Left renal cortex interstitium (tissue), 4 donors: ENCODE measurements around the gene BORCS5. TPM values are rescaled to one million over a fixed set of nuclear protein-coding genes. Genes with fewer than 3 reads are reported as not detected.
A peak's percentile ranks its signal among the peaks of the same experiment; 100 is the strongest.
"Not testable (repeated sequence)": the region's sequence is repeated elsewhere in the genome, so short reads cannot be mapped to it uniquely, and the experiment has no call there.

ENCODE experiments used
- DNase-seq, 4 donors: peaks; one replicate each; pipeline ENCODE4 v3.0.0-alpha.2; 2013; ENCODE audit warnings: low read depth in 4 of 4, low spot score in 2 of 4, missing footprints in 1 of 4
- polyA plus RNA-seq, 4 donors: library from polyadenylated mRNA; unstranded; fragments of 120-200 nt; gene quantifications; one replicate each; pipeline ENCODE4 v1.2.1, GENCODE V29; 2013; ENCODE audit not compliant: insufficient read length in 4 of 4

The BORCS5 gene
- polyA plus RNA-seq, 4 donors, result 7.4 to 10.1 (median 8.8) TPM

DNA sequence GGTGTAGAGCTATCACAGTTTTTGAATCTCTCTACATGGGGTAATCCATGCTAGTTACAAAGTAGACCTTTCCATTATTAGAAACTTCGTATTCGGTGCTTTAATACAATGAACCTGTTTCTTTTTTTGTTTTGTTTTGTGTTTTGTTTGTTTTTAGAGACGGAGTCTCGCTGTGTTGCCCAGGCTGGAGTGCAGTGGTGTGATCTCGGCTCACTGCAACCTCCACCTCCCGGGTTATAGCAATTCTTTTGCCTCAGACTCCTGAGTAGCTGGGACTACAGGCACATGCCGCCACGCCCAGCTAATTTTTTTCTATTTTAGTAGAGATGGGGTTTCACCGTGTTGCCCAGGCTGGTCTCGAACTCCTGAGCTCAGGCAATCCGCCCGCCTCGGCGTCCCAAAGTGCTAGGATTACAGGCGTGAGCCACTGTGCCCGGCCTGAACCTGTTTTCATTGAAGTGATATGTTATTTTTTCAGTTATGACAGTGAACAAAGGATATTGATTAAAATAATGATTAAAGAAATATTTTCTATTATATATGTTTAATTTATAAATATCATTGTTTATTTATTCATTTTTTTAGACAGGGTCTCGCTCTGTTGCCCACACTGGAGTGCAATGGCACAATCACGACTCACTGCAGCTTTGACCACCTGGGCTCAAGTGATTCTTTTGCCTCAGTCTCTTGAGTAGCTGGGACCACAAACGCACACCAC, 5.3 kb upstream of the BORCS5 start:
- not testable (repeated sequence) for DNase-seq

DNA sequence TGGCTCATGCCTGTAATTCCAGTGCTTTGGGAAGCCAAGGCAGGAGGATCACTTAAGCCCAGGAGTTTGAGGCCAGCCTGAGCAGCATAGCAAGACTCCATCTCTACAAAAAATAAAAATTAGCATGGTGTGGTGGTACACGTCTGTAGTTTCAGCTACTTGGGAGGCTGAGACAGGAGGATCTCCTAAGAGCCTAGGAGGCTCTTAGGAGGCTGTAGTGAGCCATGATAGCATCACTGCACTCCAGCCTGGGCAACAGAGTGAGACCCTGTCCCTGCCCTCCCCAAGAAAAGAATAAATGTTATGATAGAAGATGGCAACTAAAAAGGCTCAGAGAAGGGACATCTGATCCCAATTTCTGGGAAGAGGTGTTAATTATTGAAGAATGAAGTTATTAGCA, 3.6 kb upstream of the BORCS5 start:
- no peak for DNase-seq

DNA sequence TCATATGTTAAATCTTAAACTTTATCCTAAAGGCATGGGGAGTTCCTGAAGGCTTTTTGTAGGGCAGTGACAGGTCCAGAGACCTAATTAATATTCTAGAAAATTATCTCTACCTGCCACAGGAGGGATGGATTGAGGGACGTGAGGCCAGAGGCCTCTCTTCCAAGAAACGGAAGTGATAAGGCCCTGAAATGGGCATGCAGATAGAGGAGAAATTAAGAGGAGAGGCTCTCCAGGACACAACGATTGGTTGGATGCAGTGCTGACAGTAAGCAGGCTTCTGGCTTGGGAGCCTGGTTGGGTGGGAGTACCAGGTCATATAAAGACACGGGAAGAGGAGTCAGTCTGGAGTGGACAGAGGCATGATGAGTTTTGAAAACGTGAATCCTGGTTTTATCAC, 3.1 kb upstream of the BORCS5 start:
- no peak for DNase-seq

DNA sequence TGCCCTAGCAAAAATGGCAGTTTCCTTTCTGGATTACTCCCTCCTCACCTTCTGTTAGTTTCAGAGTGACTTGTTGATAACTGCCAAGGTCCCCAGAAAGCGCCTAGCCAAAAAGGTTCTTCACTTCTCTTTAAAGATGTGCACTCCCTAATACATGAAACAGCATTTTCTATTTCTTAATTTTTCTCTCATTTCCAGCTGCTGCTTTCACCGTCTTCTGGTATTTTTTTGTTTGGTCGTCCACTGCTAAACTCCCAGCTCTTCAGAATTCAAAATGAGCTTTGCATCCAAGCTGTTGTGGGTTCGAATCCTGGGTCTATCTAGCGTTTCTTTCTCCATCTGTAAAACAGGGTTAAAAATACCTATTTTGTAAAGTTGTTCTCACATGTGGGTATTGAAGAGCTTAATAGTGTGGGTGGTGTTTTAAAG, 397 bp upstream of the BORCS5 start:
- DNase-seq, result no peak

DNA sequence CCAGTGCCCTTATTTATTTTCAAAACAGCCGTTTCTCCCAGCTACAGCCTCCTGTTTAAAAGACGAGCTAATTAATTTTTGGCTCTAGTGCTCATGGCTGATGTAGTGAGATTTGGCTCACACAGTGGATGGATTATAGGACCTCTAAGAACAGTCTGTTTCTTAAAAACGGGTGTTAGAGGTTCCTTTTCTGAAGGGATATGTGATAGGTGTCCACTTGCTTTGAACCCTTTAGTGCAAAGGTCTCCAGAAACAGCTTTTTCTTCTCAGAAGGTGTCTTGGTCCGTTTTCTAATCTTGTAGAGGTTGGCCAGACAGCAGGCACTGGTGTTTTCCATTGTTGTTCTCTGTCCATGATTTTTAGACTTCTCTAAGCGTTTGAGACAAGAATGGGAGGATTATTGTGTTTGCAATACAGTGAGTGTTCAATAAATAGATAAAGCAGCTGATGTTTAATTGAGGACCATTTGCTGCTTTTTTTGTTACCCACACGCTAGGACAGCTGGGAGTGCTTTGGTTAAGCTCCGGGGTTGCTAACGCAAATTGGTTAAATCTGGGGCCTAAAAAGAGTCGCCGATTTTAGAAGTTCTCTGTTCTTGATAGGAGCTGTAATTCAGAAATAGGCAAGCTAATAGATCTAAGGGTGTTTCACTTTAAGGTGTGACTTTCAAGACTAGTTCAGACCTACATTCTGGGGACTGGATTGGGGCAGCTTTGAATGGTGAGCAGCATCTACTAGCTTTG, 1.0 kb downstream of the BORCS5 start:
- DNase-seq, result peak in 2 of 4 donors; percentile 34 to 55

DNA sequence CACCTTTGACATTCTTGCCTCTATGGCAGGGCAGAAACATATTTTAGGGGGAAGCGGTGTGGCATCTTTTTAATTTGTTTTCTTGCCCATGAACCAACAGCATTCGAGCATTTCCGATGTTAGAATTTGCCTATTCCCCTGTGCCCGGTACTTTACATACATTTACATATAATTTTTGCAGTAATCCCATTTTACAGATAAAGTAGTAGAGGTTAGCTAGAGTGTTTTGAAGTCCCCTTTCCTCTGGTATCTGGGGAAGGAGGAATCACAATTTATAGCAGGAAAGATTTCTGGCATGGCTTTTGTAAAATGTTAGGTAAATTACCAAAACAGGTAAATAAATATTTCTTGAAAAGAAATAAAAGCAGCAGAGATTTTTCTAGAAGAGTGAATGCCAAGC, 1.6 kb downstream of the BORCS5 start:
- DNase-seq, result no peak

DNA sequence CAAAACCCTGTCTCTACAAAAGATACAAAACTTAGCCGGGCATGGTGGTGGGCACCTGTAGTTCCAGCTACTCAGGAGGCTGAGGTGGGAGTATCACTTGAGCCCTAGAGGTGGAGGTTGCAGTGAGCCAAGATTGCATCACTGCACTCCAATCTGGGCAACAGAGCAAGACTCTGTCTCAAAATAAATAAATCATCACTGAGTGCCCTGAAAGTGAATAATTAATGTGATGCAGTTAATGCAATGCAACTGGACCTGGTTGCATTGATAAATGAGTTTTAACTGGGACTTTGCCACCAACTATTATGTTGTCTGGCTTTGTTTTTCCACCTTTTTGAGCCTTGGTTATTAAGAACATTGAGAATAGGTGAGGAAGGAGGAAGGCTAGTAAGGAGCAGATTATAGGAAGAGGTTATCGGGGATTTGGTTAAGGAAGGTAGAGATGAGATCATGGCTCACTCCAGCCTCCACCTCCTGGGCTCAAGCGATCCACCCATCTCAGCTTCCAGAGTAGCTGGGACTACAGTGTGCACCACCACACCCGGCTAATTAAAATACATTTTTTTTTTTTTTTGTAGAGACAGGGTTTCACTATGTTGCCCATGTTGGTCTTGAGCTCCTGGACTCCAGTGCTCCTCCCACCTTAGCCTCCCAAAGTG, 8.0 kb downstream of the BORCS5 start:
- no peak for DNase-seq

- no peak for DNase-seq
Observed at GRCh38 chr12:12365446-12365802, 8.5 kb downstream of the BORCS5 start.

- no peak for DNase-seq
Observed at GRCh38 chr12:12365931-12366431, 9.1 kb downstream of the BORCS5 start.

GRCh38 chr12:12366701-12367481, 10.0 kb downstream of the BORCS5 start:
- DNase-seq, result no peak

GRCh38 chr12:12367482-12367998, 10.7 kb downstream of the BORCS5 start:
- no peak for DNase-seq

DNA sequence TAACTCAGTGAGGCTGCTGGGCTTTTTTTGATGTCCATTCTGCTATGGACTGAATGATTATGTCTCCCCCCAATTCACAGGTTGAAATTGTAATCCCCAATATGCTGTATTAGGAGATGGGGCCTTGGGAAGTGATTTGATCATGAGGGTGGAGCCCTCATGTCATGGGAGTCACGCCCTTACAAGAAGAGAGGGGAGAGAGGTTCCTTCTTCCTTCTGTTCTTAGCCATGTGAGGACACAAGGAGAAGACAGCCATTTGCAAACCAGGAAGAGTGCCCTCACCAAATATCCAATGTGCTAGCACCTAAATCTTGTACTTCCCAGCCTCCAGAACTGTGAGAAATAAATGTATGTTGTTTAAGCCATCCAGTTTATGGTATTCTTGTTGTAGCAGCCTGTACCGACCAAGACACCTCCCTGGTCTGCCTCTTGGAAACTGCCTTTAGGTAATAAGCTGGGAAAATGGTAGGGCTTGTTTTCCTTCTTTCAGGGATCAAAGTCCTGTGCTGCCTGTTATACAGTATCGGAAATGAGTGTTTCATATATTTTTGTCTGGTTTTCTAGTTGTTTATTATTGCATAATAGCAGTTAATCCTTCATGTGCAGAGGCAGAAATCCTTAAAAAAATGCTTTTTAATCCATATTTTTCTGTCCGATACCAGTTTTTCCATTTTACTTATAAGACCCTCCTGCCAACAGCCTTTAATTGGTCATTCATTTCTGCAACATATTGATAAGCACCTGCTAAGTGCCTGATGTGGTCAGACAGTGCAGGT, 16.3 kb downstream of the BORCS5 start:
- DNase-seq, result no peak

- DNase-seq, result peak in 3 of 4 donors; percentile 53 to 68 (median 54)
Observed at GRCh38 chr12:12376646-12377448, 20.0 kb downstream of the BORCS5 start.

DNA sequence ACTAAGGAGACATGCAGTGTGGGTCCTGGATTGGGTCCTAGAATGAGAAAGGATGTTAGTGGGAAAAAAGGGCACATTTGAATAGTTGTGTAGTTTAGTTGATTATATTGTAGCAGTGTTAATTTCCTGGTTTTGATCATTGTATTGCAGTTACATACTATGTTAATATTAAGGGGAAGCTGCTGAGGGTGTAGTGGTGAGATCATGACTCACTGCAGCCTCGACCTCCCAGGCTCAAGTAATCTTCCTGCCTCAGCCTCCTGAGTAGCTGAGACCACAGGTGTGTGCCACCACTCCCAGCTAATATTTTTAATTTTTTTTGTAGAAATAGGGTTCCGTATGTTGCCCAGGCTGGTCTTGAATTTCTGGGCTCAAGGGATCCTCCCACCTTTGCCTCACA, 21.7 kb downstream of the BORCS5 start:
- DNase-seq, result no peak

DNA sequence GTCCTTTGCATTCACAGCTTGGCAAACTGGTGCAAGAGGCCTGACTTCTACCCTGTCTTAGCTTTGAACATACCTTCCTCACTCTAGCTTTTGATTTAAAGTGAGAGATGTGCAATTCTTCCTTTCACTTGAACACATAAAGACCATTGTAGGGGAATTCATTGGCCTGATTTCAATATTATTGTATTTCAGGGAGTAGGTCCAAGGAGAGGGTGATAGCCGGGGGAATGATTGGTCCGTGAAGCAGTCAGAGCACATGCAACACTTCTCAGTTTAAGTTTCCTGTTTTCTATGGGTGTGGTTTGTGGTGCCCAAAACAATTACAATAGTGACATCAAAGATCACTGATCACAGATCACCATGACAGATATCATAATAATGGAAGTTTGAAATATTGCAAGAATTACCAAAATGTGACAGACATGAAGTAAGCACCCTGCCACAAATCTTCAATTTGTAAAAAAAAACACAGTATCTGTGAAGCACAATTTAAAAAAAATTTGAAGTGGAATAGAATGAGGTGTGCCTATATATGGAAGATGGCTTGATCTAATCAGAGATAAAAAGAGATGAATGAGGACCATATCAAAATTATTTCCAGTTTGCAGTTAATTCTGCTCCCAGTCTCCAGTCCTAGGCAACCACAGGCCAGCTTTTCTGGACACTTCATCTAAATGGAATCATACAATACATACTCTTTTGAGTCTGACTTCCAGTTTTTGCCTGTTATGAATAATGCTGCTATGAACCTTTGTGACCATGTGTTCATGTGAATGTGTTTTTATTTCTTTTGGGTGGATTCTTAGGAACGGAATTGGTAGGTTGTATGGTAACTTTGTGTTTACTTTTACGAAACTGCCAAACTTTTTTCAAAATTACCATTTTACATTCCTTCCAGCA, 23.2 kb downstream of the BORCS5 start:
- DNase-seq, result no peak

DNA sequence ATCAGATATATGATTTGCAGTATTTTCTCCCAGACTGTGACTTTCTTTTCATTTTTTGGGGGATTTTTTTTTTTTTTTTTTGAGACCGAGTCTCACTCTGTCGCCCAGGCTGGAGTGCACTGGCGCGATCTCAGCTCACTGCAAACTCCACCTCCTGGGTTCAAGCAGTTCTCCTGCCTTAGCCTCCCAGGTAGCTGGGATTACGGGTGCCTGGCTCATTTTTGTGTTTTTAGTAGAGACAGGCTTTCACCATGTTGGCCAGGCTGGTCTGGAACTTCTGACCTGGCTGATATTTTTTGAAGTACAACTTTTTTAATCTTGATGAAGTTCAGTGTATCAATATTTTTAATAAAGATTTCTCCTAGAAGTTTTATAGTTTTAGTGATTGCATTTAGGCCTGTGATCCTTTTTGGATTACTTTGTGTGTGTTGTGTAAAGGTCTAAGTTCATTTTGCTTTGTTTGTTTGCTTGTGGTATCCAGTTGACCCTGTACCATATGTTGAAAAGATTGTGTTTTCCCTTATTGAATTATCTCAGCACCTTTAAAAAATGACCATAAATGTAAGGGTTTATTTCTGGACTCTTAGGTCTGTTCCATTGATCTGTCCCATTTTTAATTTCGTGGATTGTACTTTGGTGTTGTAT, 24.2 kb downstream of the BORCS5 start:
- DNase-seq, result no peak

DNA sequence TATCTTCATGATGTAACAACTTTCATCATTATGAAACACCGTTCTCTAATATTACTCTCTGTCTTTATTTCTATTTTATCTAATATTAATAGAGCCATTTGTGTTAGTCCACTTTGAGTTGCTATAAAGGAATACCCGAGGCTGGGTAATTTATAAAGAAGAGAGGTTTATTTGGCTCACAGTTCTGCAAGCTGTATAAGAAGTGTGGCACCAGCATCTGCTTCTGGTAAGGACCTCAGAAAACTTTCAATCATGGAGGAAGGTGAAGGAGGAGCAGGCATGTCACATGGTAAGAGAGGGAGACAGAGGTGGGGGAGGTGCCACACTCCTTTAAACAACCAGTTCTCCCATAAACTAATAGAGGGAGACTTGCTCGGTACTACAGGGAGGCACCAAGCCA, 25.1 kb downstream of the BORCS5 start:
- no peak for DNase-seq
